DMS53 (cell line): ENCODE results near the gene S100PBP.

Experiments
- DNase-seq: peaks from one replicate; lab custom pipeline; 2025; lab: John Stamatoyannopoulos, UW

Gene S100PBP

GRCh38 chr1:32888134-32888533 lies 70.7 kb downstream of the S100PBP start:
- DNase-seq: no peak

GRCh38 chr1:32888677-32889420 lies 71.4 kb downstream of the S100PBP start:
- DNase-seq: no peak

- no peak for DNase-seq
These were observed 72.4 kb downstream of the S100PBP start for GRCh38 chr1:32889731-32890278.

- DNase-seq: no peak
These were observed 73.2 kb downstream of the S100PBP start for GRCh38 chr1:32890516-32891240.

GRCh38 chr1:32891241-32891570 lies 73.8 kb downstream of the S100PBP start:
- DNase-seq: no peak

GRCh38 chr1:32891630-32892029 lies 74.2 kb downstream of the S100PBP start:
- DNase-seq: no peak

GRCh38 chr1:32892368-32893197 lies 75.1 kb downstream of the S100PBP start:
- peak; percentile 89 for DNase-seq

GRCh38 chr1:32893198-32894018 lies 76.0 kb downstream of the S100PBP start:
- DNase-seq: peak; percentile 83

GRCh38 chr1:32894019-32894600 lies 76.7 kb downstream of the S100PBP start:
- DNase-seq: peak; percentile 40

- no peak for DNase-seq
These were observed 77.2 kb downstream of the S100PBP start for GRCh38 chr1:32894681-32895080.

- DNase-seq: no peak
These were observed 78.1 kb downstream of the S100PBP start for GRCh38 chr1:32895325-32896215.

GRCh38 chr1:32896451-32896850 lies 79.0 kb downstream of the S100PBP start:
- DNase-seq: no peak

- DNase-seq: no peak
These were observed 79.9 kb downstream of the S100PBP start for GRCh38 chr1:32897082-32898049.

GRCh38 chr1:32898056-32898455 lies 80.6 kb downstream of the S100PBP start:
- no peak for DNase-seq

- DNase-seq: no peak
These were observed 81.5 kb downstream of the S100PBP start for GRCh38 chr1:32898958-32899357.

- DNase-seq: no peak
These were observed 82.3 kb downstream of the S100PBP start for GRCh38 chr1:32899586-32900296.

GRCh38 chr1:32900371-32900955 lies 83.0 kb downstream of the S100PBP start:
- peak; percentile 44 for DNase-seq
